Right lobe of liver (tissue), 4 donors: ENCODE measurements around the gene C7orf33.

ENCODE experiments used
- POLR2A ChIP-seq: fragments of 450-650 bp; IDR thresholded peaks from one replicate; pipeline ENCODE4 v1.6.1; 2017; ENCODE audit warnings: antibody characterized with exemption, mild to moderate bottlenecking
- TF ChIP-seq, protein P1 (sequence below), 4 donors: fragments of 200-600 bp in 3 of 4; fragments of 450-650 bp in 1 of 4; IDR thresholded peaks; one replicate each; pipeline versions ENCODE4 v1.5.1 to v1.8.0; 2016 to 2022; ENCODE audit warnings: antibody characterized with exemption in 4 of 4, mild to moderate bottlenecking in 2 of 4
- donor health status: DM: no; HTN: no; CAD: no.
- donor health status: DM: no; HTN: no; CAD: no.
- donor health status: DM: no; HTN: yes; CAD: no.

DNA sequence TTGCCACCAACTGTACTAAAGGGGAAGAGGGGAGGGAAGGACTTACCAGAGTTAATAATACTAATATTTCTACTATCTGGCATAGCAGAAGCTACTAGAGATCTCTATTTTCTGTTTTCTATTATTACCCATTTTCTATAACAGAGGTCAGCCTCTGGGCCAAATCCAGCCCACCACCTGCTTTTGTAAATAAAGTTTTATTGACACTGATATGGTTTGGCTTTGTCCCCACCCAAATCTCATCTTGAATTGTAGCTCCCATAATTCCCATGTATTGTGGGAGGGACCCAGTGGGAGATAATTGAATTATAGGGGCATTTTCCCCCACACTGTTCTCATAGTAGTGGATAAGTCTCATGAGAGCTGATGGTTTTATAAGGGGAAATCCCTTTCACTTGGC, 62.2 kb downstream of the C7orf33 start:
- TF ChIP-seq, protein P1, sequence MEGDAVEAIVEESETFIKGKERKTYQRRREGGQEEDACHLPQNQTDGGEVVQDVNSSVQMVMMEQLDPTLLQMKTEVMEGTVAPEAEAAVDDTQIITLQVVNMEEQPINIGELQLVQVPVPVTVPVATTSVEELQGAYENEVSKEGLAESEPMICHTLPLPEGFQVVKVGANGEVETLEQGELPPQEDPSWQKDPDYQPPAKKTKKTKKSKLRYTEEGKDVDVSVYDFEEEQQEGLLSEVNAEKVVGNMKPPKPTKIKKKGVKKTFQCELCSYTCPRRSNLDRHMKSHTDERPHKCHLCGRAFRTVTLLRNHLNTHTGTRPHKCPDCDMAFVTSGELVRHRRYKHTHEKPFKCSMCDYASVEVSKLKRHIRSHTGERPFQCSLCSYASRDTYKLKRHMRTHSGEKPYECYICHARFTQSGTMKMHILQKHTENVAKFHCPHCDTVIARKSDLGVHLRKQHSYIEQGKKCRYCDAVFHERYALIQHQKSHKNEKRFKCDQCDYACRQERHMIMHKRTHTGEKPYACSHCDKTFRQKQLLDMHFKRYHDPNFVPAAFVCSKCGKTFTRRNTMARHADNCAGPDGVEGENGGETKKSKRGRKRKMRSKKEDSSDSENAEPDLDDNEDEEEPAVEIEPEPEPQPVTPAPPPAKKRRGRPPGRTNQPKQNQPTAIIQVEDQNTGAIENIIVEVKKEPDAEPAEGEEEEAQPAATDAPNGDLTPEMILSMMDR (IDR thresholded peaks at IDR 0.05) = no peak
- no peak for TF ChIP-seq POLR2A
